ENCODE data around the gene PLEKHO1. TPM values are rescaled to one million over a fixed set of nuclear protein-coding genes. Genes with fewer than 3 reads are reported as not detected.

PLEKHO1 gene
- total and polyA plus RNA-seq, 7 donors, result 37.7 to 119 (median 68.7) TPM

- intact Hi-C loops (cut with DNase I), result no loop called here
- TF ChIP-seq CTCF (IDR thresholded peaks at IDR 0.05), result no peak
- peaks cover 25% of the 10 kb centered on the region for H3K4me1 ChIP-seq
Observed at GRCh38 chr1:150156868-150157603, 7.3 kb downstream of the PLEKHO1 start.

GRCh38 chr1:150159550-150159949 is 9.8 kb downstream of the PLEKHO1 start:
- Histone ChIP-seq H3K4me3 (no peak overlapping the region), H3K4me1 (peaks cover 21% of the 10 kb centered on the region), H3K27me3 (ENCODE audit: insufficient read depth in 3 of 3, low read length in 2 of 3) (no peaks in the 10 kb centered on the region), H3K9me3 (no peaks in the 10 kb centered on the region), H3K36me3 (ENCODE audit: insufficient read depth in 1 of 2, low read depth in 1 of 2) (peaks cover 0 to 54% of the 10 kb centered on the region in 2 donors), H3K27ac (peak overlapping the region; percentile 36)
- 81 to 86% (median 81%) methylated on average over 8 of the region's 8 CpGs for WGBS, 3 donors
- intact Hi-C loops (cut with DNase I), result no loop called here
- no peak for DNase-seq
- ATAC-seq, result no peak
- TF ChIP-seq CTCF (IDR thresholded peaks at IDR 0.05), result no peak

More at GRCh38 chr1:150156868-150157603, 7.3 kb downstream of the PLEKHO1 start:
- H3K4me3 ChIP-seq, result no peak overlapping the region
- no peaks in the 10 kb centered on the region for H3K27me3 ChIP-seq (ENCODE audit: insufficient read depth in 3 of 3, low read length in 2 of 3)
- H3K9me3 ChIP-seq, result no peaks in the 10 kb centered on the region
- WGBS, 3 donors, result 79 to 83% (median 81%) methylated on average over 16 of the region's 16 CpGs
- DNase-seq (no peak), ATAC-seq (no peak)
- peaks cover 4 to 72% of the 10 kb centered on the region in 2 donors for H3K36me3 ChIP-seq (ENCODE audit: insufficient read depth in 1 of 2, low read depth in 1 of 2)
- H3K27ac ChIP-seq, result no peak overlapping the region

- no peak for TF ChIP-seq CTCF (IDR thresholded peaks at IDR 0.05)
- 66 to 74% (median 67%) methylated on average over 7 of the region's 7 CpGs for WGBS, 3 donors
- peak overlapping the region; percentile 7 for H3K4me3 ChIP-seq
- no peaks in the 10 kb centered on the region for H3K27me3 ChIP-seq (ENCODE audit: insufficient read depth in 3 of 3, low read length in 2 of 3)
- intact Hi-C loops (cut with DNase I), result no loop called here
- H3K27ac ChIP-seq, result peak overlapping the region; percentile 89
- no peaks in the 10 kb centered on the region for H3K9me3 ChIP-seq
- H3K36me3 ChIP-seq (ENCODE audit: insufficient read depth in 1 of 2, low read depth in 1 of 2), result peaks cover 0 to 40% of the 10 kb centered on the region in 2 donors
- ATAC-seq, result no peak
- DNase-seq, result no peak
- H3K4me1 ChIP-seq, result peaks cover 21% of the 10 kb centered on the region
Observed at GRCh38 chr1:150160964-150161621, 11.4 kb downstream of the PLEKHO1 start.

- Histone ChIP-seq H3K9me3 (no peaks in the 10 kb centered on the region), H3K27me3 (ENCODE audit: insufficient read depth in 3 of 3, low read length in 2 of 3) (no peaks in the 10 kb centered on the region), H3K4me1 (peaks cover 21% of the 10 kb centered on the region), H3K4me3 (peak overlapping the region; percentile 61), H3K27ac (peak overlapping the region; percentile 89), H3K36me3 (ENCODE audit: insufficient read depth in 1 of 2, low read depth in 1 of 2) (peaks cover 0 to 32% of the 10 kb centered on the region in 2 donors)
- ATAC-seq, result no peak
- no peak for TF ChIP-seq CTCF (IDR thresholded peaks at IDR 0.05)
- intact Hi-C loops (cut with DNase I), result no loop called here
- 77 to 82% (median 79%) methylated on average over 9 of the region's 9 CpGs for WGBS, 3 donors
- no peak for DNase-seq
Observed at GRCh38 chr1:150161747-150162581, 12.2 kb downstream of the PLEKHO1 start.

All from psoas muscle (tissue), 8 donors.